Progenitor cell of endocrine pancreas (in vitro differentiated cells): ENCODE data around the gene RNF146. TPM values are rescaled to one million over a fixed set of nuclear protein-coding genes. Genes with fewer than 3 reads are reported as not detected.

Experiments
- DNase-seq: peaks from one replicate; pipeline ENCODE4 v3.0.0; 2021; ENCODE audit warnings: low spot score; ENCODE audit not compliant: unreplicated experiment
- H3K27ac Mint-ChIP-seq: 2 replicates; pipeline ENCODE4 v1.8.0; 2021; ENCODE audit warnings: mild to moderate bottlenecking, moderate library complexity, mixed read lengths
- H3K27me3 Mint-ChIP-seq: 2 replicates; pipeline ENCODE4 v1.8.0; 2021; ENCODE audit warnings: mixed read lengths
- H3K36me3 Mint-ChIP-seq: 2 replicates; pipeline ENCODE4 v1.8.0; 2022; ENCODE audit warnings: mixed read lengths; ENCODE audit not compliant: insufficient read depth
- H3K4me1 Mint-ChIP-seq: 2 replicates; pipeline ENCODE4 v1.8.0; 2021; ENCODE audit warnings: low read depth, mixed read lengths
- H3K4me3 Mint-ChIP-seq: 2 replicates; pipeline ENCODE4 v1.8.0; 2021; ENCODE audit warnings: low read depth, mild to moderate bottlenecking, moderate library complexity, mixed read lengths
- H3K9me3 Mint-ChIP-seq: 2 replicates; pipeline ENCODE4 v1.8.0; 2021; ENCODE audit warnings: low read depth, mixed read lengths
- total RNA-seq: library from RNA; stranded (reverse); gene quantifications from 2 replicates; pipeline ENCODE4 v1.2.1, GENCODE V29; 2021
- TF ChIP-seq, protein P1 (sequence below): fragments of 200-600 bp; sonication (generic); IDR thresholded peaks from one replicate; pipeline ENCODE4 v1.5.0; 2021; ENCODE audit warnings: antibody characterized with exemption, mild to moderate bottlenecking; ENCODE audit not compliant: unreplicated experiment

RNF146 gene
- total RNA-seq, 1 donor from 2014 or later = 61.2 TPM

DNA sequence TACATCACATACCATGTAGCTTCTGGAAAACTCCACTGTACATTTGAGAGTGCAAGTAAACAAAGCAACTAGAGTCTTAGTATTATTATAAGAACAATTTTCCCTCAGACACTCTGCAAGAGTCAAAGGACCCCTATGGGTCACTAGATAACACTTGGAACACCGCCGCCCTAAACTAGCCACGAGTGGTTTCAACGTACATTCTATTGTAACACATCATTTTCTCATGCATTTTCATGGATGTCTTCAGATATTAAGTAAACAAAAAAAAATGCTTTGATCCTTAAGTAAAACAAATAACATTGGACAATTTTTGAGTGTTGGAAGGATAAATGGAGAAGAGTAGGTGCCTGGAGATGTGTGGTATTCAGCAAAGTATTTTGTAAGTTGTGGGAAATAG is 3.2 kb upstream of the RNF146 start:
- Mint-ChIP-seq H3K36me3 (no peaks in the 10 kb centered on the region), H3K27ac (no peak overlapping the region), H3K9me3 (no peaks in the 10 kb centered on the region), H3K4me1 (peaks cover 16% of the 10 kb centered on the region), H3K27me3 (peaks cover 2% of the 10 kb centered on the region), H3K4me3 (no peak overlapping the region)
- no peak for DNase-seq
- TF ChIP-seq, protein P1, sequence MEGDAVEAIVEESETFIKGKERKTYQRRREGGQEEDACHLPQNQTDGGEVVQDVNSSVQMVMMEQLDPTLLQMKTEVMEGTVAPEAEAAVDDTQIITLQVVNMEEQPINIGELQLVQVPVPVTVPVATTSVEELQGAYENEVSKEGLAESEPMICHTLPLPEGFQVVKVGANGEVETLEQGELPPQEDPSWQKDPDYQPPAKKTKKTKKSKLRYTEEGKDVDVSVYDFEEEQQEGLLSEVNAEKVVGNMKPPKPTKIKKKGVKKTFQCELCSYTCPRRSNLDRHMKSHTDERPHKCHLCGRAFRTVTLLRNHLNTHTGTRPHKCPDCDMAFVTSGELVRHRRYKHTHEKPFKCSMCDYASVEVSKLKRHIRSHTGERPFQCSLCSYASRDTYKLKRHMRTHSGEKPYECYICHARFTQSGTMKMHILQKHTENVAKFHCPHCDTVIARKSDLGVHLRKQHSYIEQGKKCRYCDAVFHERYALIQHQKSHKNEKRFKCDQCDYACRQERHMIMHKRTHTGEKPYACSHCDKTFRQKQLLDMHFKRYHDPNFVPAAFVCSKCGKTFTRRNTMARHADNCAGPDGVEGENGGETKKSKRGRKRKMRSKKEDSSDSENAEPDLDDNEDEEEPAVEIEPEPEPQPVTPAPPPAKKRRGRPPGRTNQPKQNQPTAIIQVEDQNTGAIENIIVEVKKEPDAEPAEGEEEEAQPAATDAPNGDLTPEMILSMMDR = no peak

DNA sequence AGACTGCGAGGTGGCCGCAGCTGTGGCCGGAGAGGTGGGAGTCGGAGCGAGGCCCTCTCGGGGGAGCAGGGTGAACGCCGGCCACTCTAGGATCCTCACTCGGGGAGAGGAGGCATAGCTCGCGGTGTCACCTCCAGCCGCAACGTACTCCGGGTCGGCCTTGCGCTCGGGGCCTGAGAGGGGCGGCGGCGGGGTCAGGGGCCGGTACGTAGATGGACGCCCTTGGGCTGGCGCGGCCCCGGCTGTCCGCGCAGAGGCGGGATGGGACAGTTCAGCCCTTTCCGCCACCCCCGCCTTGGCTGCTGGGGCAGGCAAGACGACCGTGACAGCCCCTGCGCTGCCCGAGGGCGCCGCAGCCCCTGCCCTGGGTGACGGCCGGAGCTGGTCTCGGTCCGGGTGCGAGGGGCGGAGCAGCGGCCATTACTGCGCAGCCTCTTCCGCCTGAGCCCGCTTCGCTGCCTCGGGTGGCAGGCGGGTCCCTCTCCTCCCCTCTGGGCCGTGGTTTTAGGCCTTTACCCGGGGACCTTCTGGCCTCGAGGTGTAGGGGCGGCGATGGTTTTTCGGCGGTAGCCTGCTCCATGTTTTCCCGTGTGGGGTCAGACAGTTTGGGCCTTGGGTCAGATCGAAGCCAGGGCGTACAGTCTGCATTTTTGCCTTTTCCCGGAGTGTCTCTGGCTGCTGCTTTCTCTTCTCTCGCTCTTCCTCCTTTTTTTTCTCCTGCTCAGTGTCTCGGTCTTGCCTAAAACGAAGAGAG is 405 bp downstream of the RNF146 start:
- Mint-ChIP-seq H3K27me3 (no peaks in the 10 kb centered on the region), H3K36me3 (peaks cover 6% of the 10 kb centered on the region), H3K4me1 (peaks cover 34% of the 10 kb centered on the region), H3K27ac (peak overlapping the region; percentile 100), H3K4me3 (peak overlapping the region; percentile 97), H3K9me3 (no peaks in the 10 kb centered on the region)
- DNase-seq = no peak
- TF ChIP-seq, protein P1 = no peak

DNA sequence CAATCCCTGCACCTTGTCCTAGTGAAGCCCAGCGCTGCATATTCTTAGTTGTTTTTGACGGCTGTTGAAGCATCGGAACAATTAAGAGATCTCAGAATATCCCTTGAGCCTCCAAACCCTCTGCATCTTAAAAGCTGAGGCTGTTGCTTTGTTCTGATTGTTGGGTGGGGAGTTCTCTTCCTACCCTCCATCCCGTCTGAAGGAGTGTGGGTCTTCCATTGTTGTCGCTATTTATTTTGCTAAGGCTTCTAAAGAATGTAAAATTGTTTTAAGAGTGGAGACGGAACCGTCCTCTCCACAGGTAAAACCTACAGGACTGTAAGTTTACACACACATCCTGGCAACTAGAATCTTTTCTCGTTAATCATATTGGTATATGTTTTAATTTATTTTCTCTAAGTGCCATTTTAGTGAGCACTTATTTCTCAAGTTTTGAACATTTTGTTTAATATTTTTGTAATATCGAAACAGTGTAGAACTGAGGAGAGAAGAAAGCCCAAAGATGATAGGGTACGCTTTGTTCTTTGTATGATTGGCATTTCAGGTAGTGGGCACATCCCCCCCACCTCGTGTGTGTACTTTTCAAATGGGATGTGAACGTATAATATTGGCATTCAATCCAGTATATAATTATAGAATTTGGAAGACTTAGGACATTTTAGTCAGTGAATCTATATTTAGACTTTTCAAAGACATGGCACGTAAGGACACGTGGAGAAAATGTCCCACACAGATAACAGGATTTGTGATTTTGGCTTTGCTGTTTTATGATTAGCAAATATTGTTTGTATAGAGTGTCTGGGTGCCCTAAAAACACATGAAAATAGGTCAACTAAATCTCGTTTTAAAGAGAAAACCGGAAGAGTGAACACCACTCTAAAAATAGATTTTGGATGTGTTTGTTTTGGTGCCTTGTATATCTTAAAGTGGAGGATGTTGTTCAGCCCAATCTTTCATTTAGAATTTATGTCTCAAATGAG is 1.3 kb downstream of the RNF146 start:
- H3K27ac Mint-ChIP-seq = peak overlapping the region; percentile 100
- peaks cover 6% of the 10 kb centered on the region for H3K36me3 Mint-ChIP-seq
- TF ChIP-seq, protein P1 = no peak
- H3K4me3 Mint-ChIP-seq = peak overlapping the region; percentile 97
- peaks cover 35% of the 10 kb centered on the region for H3K4me1 Mint-ChIP-seq
- DNase-seq = no peak
- no peaks in the 10 kb centered on the region for H3K9me3 Mint-ChIP-seq
- H3K27me3 Mint-ChIP-seq = no peaks in the 10 kb centered on the region

DNA sequence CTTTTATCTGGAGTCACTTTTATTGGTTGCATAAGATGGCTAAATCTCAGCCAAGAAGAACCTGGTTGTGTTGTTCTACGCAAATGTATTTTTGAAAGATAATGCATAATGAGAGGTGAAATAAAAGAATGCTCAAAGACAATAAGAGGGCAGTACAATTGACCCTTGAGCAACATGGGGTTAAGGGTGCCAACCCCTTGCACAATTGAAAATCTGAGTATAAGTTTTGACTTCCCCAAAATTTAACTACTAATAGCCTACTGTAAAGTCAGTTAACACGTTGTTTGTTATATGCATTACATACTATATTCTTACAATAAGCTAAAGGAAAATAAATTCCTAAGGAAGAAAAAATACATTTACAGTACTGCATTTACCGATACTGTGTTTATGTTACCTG is 5.9 kb downstream of the RNF146 start:
- Mint-ChIP-seq H3K9me3 (no peaks in the 10 kb centered on the region), H3K27me3 (no peaks in the 10 kb centered on the region), H3K36me3 (peaks cover 6% of the 10 kb centered on the region), H3K4me1 (peaks cover 31% of the 10 kb centered on the region), H3K4me3 (no peak overlapping the region), H3K27ac (no peak overlapping the region)
- TF ChIP-seq, protein P1 = no peak
- no peak for DNase-seq

DNA sequence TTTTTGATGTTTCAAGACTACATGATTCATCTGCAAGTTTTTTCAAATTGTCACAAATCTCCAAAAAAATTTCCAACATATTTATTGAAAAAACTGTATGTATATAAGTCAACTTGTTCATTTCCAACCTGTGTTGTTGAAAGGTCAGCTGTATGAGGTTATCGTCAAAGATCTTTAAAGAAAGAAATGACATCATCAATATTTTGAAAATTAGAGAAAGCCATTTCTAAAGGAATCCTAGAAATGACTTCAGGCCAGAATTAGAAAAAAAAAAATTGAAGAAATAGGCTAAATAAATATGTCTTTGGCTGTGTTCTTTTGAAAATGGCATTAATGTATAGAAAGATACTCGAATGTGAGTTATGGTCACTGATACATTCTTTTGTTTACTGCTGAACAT is 6.8 kb downstream of the RNF146 start:
- Mint-ChIP-seq H3K4me3 (no peak overlapping the region), H3K9me3 (no peaks in the 10 kb centered on the region), H3K27me3 (no peaks in the 10 kb centered on the region), H3K36me3 (peaks cover 6% of the 10 kb centered on the region), H3K27ac (no peak overlapping the region), H3K4me1 (peaks cover 24% of the 10 kb centered on the region)
- DNase-seq = no peak
- TF ChIP-seq, protein P1 = no peak
